PC-9 (cell line): ENCODE results near the gene NRSN2. TPM values are rescaled to one million over a fixed set of nuclear protein-coding genes. Genes with fewer than 3 reads are reported as not detected.

Experiments
- BruUV-seq: library from RNA; stranded (reverse); fragments of 400-500 nt; replicated peaks from 2 replicates; lab custom pipeline; 2021; lab: Mats Ljungman, UMichigan
- CTCF ChIA-PET: fragments of 300-600 bp; sonication (Branson Sonifier 250); formaldehyde crosslinking; loops from one replicate; lab custom pipeline; 2022; ENCODE audit warnings: antibody characterized with exemption; lab: Charles Lee
- POLR2A ChIA-PET: fragments of 300-600 bp; sonication (Branson Sonifier 250); formaldehyde crosslinking; loops from one replicate; lab custom pipeline; 2022; ENCODE audit warnings: antibody characterized with exemption; ENCODE audit not compliant: unreplicated experiment; lab: Charles Lee
- DNase-seq, 2 experiments: peaks; one replicate each; pipeline versions ENCODE4 v3.0.0 to v3.0.0-alpha.2; 2015 to 2022; ENCODE audit warnings: mixed read lengths in 1 of 2
- H2AFZ ChIP-seq: fragments of 200-600 bp; sonication (generic); 2 replicates; pipeline ENCODE4 v1.8.1; 2017; ENCODE audit warnings: antibody characterized with exemption
- H3F3A ChIP-seq: fragments of 200-600 bp; sonication (generic); 2 replicates; pipeline ENCODE4 v1.8.1; 2017; ENCODE audit warnings: antibody characterized with exemption, mild to moderate bottlenecking, low read depth; ENCODE audit not compliant: insufficient read depth
- H3K27ac ChIP-seq: fragments of 200-600 bp; sonication (generic); 2 replicates; pipeline ENCODE4 v1.6.1; 2016; ENCODE audit warnings: mixed run types
- H3K27me3 ChIP-seq: fragments of 200-600 bp; sonication (generic); 2 replicates; pipeline ENCODE4 v1.6.1; 2016; ENCODE audit warnings: low read depth, mixed run types; ENCODE audit not compliant: insufficient read depth
- H3K36me3 ChIP-seq: fragments of 200-600 bp; sonication (generic); 2 replicates; pipeline ENCODE4 v1.6.1; 2016; ENCODE audit warnings: low read depth, mixed run types
- H3K4me1 ChIP-seq: fragments of 200-600 bp; sonication (generic); replicated peaks from 2 replicates; pipeline ENCODE4 v1.6.1; 2016; ENCODE audit warnings: mixed run types; ENCODE audit not compliant: insufficient read depth
- H3K4me2 ChIP-seq: fragments of 200-600 bp; sonication (generic); 2 replicates; pipeline ENCODE4 v1.6.1; 2017; ENCODE audit warnings: mixed run types
- H3K4me3 ChIP-seq: fragments of 200-600 bp; sonication (generic); 2 replicates; pipeline ENCODE4 v1.6.1; 2016; ENCODE audit warnings: mixed run types
- H3K79me2 ChIP-seq: fragments of 200-600 bp; sonication (generic); 2 replicates; pipeline ENCODE4 v1.6.1; 2017; ENCODE audit warnings: low read depth, mixed run types
- H3K9me2 ChIP-seq: fragments of 200-600 bp; sonication (generic); 2 replicates; pipeline ENCODE4 v1.8.1; 2017; ENCODE audit warnings: mild to moderate bottlenecking; ENCODE audit not compliant: insufficient read depth
- H3K9me3 ChIP-seq: fragments of 200-600 bp; sonication (generic); 2 replicates; pipeline ENCODE4 v1.8.1; 2016; ENCODE audit warnings: low read depth; ENCODE audit not compliant: insufficient read depth
- H4K20me1 ChIP-seq: fragments of 200-600 bp; sonication (generic); 2 replicates; pipeline ENCODE4 v1.8.1; 2017; ENCODE audit not compliant: insufficient read depth
- EZH2 ChIP-seq: fragments of 200-600 bp; sonication (generic); IDR thresholded peaks from 2 replicates; pipeline ENCODE4 v1.8.0; 2017; ENCODE audit warnings: antibody characterized with exemption, low read depth
- intact Hi-C: fragments of 100-400 bp; cut with micrococcal nuclease; formaldehyde crosslinking; loops from one replicate; pipeline ENCODE4 v1.10.0; 2022; ENCODE audit not compliant: unreplicated experiment
- total RNA-seq: library from RNA; stranded (reverse); gene quantifications from 2 replicates; pipeline ENCODE4 v1.2.3, GENCODE V29; 2021
- TF ChIP-seq, protein P1 (sequence below): fragments of 200-600 bp; sonication (generic); conservative IDR thresholded peaks from 2 replicates; pipeline ENCODE4 v1.6.1; 2017; ENCODE audit warnings: mixed run types, antibody characterized with exemption, mild to moderate bottlenecking, moderate library complexity

The NRSN2 gene
- total RNA-seq, 1 experiment from 2014 or later = 15.0 TPM

DNA sequence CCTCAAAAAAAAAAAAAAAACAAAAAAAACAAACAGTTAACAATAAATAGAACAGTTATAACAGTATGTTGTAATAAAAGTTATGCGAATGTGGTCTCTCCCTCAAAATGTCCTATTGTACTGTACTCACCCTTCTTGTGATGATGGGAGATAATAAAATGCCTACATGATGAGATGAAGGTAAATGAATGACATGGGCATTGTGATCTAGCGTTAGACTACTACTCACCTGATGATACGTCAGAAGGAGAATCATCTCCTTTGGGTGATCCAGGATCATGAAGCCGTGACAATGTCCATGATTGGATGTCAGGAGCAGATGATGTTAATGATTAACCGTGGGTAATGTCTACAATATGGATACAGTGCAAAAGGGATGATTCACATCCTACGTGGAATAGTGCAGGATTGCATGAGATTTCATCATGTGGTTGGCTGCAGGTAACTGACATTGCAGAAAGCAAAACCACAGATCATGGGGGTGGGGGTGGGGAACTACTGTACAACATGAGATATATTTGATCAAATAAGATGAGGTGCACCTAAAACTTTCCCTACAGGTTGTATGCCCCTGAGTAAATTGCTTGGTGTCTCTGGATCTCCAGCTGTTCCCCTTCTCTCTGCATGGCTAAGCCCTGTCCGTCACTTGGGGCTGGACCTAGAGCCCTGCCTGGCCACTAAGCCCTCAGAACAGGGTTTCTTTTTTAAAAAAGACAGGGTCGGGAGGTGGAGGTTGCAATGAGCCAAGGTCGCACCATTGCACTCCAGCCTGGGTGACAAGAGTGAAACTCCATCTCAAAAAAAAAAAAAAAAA, 55.0 kb downstream of the NRSN2 start:
- Histone ChIP-seq H3K4me2 (peak overlapping the region; percentile 58), H3K36me3 (peaks cover 12% of the 10 kb centered on the region; the same call in 1 of the 2 replicates), H3K27me3 (no peaks in the 10 kb centered on the region), H2AFZ (no peak overlapping the region), H3K79me2 (no peaks in the 10 kb centered on the region), H3K9me2 (no peaks in the 10 kb centered on the region), H3K4me3 (no peak overlapping the region), H3F3A (peaks cover 69% of the 10 kb centered on the region), H4K20me1 (peaks cover 6% of the 10 kb centered on the region; the same call in 1 of the 2 replicates), H3K9me3 (peaks cover 7% of the 10 kb centered on the region; the same call in 1 of the 2 replicates), H3K27ac (peak overlapping the region; percentile 96), H3K4me1 (peaks cover 32% of the 10 kb centered on the region)
- peak; percentile 25 to 87 for DNase-seq
- intact Hi-C loops = no loop called here
- ChIA-PET CTCF (interaction anchor here (0.6 to 1.3 kb wide), 2 partner anchors 48 to 268 kb away, joined by 4 to 6 read pairs; no protein-coding TSS in a partner anchor), POLR2A (no interaction called here)
- no peak for TF ChIP-seq EZH2
- TF ChIP-seq, protein P1, sequence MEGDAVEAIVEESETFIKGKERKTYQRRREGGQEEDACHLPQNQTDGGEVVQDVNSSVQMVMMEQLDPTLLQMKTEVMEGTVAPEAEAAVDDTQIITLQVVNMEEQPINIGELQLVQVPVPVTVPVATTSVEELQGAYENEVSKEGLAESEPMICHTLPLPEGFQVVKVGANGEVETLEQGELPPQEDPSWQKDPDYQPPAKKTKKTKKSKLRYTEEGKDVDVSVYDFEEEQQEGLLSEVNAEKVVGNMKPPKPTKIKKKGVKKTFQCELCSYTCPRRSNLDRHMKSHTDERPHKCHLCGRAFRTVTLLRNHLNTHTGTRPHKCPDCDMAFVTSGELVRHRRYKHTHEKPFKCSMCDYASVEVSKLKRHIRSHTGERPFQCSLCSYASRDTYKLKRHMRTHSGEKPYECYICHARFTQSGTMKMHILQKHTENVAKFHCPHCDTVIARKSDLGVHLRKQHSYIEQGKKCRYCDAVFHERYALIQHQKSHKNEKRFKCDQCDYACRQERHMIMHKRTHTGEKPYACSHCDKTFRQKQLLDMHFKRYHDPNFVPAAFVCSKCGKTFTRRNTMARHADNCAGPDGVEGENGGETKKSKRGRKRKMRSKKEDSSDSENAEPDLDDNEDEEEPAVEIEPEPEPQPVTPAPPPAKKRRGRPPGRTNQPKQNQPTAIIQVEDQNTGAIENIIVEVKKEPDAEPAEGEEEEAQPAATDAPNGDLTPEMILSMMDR = no peak
- BruUV-seq = no TSS peak

DNA sequence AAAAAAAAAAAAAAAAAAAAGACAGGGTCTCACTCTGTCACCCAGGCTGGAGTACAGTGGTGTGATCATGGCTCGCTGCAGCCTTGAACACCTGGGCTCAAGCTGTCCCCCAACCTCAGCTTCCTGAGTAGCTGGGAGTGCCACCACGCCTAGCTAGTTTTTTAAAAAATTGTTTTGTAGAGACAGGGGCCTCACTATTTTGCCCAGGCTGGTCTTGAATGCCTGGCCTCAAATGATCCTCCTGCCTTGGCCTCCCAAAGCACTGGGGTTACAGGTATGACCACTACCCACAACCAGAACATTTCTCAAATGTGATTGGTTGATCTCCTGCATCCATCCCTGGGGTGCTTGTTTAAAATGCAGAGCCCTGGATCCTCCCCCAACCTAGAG, 55.6 kb downstream of the NRSN2 start:
- Histone ChIP-seq H3K4me1 (peaks cover 37% of the 10 kb centered on the region), H3K4me2 (0 out of 2 replicates have a peak overlapping the region, but pooled peaks have one; percentile 58), H3K36me3 (0 out of 2 replicates have a peak, but pooled peaks cover 6% of the 10 kb centered on the region), H3K4me3 (no peak overlapping the region), H3K27ac (peak overlapping the region; percentile 96), H4K20me1 (peaks cover 2% of the 10 kb centered on the region; the same call in 1 of the 2 replicates), H3K79me2 (no peaks in the 10 kb centered on the region), H2AFZ (no peak overlapping the region), H3K9me2 (no peaks in the 10 kb centered on the region), H3K9me3 (peaks cover 7% of the 10 kb centered on the region; the same call in 1 of the 2 replicates), H3K27me3 (no peaks in the 10 kb centered on the region), H3F3A (peaks cover 68% of the 10 kb centered on the region)
- intact Hi-C loops = no loop called here
- TSS peak; percentile 13 for BruUV-seq
- POLR2A ChIA-PET = no interaction called here
- TF ChIP-seq, protein P1 = no peak
- no peak for TF ChIP-seq EZH2
- no peak for DNase-seq
- CTCF ChIA-PET = no interaction called here

DNA sequence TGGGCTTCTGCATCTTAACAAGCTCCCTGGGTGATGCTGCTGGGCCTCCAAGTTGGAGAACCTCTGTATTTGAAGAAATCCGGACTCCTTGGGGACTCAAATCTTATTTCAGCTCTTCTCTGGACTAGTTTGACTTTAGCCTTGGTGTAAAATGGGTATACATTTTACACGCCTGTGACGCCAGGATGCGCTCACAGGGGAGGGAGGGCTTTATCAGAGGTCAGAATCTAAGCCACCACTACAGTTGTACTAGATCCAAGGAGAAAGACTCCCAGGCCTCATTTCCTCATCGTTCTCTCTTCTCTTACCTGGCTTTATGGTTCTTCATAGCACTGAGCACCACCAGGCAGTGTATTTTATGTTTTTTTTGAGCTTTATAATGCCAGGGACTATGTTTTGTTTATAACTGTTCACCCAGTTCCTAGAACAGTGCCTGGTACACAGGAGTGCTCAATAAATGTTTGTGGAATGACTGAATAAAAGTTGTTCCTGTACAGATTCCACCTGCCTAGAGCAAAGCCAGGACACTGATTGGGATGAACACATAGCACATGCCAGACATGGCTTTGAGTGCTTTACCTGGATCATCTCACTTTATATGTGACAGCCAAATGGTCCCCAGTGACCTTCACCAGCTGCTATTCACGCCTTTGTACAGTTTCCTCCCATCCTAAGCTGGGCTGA, 56.1 kb downstream of the NRSN2 start:
- POLR2A ChIA-PET = no interaction called here
- intact Hi-C loops = no loop called here

More for the DNA sequence above, 56.1 kb downstream of the NRSN2 start:
- Histone ChIP-seq H3K4me3 (no peak overlapping the region), H3K9me2 (no peaks in the 10 kb centered on the region), H3K9me3 (peaks cover 7% of the 10 kb centered on the region; the same call in 1 of the 2 replicates), H2AFZ (no peak overlapping the region), H3K79me2 (no peaks in the 10 kb centered on the region), H4K20me1 (no peaks in the 10 kb centered on the region), H3K36me3 (0 out of 2 replicates have a peak, but pooled peaks cover 2% of the 10 kb centered on the region), H3K27ac (peak overlapping the region; percentile 96), H3K4me1 (peaks cover 37% of the 10 kb centered on the region), H3K4me2 (no peak overlapping the region), H3F3A (peaks cover 63% of the 10 kb centered on the region), H3K27me3 (no peaks in the 10 kb centered on the region)
- BruUV-seq = no TSS peak
- TF ChIP-seq, protein P1 = no peak
- no peak for TF ChIP-seq EZH2
- DNase-seq = no peak
- CTCF ChIA-PET = interaction anchor here (0.5 kb wide), 1 partner anchor 28 kb away, joined by 7 read pairs; no protein-coding TSS in a partner anchor
